A549 (cell line): ENCODE measurements around the gene MCOLN3. TPM values are rescaled to one million over a fixed set of nuclear protein-coding genes. Genes with fewer than 3 reads are reported as not detected.

Source experiments
- ATAC-seq, 2 experiments: fragments of 200-7000 bp in 1 of 2; fragments of >200 bp in 1 of 2; cut with Nextera tagmentation in 1 of 2; cut with Tn5 transposase in 1 of 2; 3 replicates each; pipeline versions ENCODE4 v1.8.0 to v1.9.1; 2018 to 2020; ENCODE audit warnings: mild to moderate bottlenecking in 1 of 2, moderate library complexity in 1 of 2
- CTCF ChIA-PET: fragments of 300-600 bp; sonication (Branson Sonifier 250); formaldehyde crosslinking; extraction: SDS; loops from one replicate; lab custom pipeline; 2021; ENCODE audit warnings: antibody characterized with exemption, inconsistent platforms; lab: Yijun Ruan, JAX
- POLR2A ChIA-PET: fragments of 350-600 bp; formaldehyde crosslinking; extraction: SDS; loops from one replicate; lab custom pipeline; 2021; ENCODE audit warnings: antibody characterized with exemption, inconsistent platforms; lab: Yijun Ruan, JAX
- DNase-seq, 2 experiments: peaks; one replicate each; pipeline versions ENCODE4 v3.0.0 to v3.0.0-alpha.2; 2011 to 2016; ENCODE audit warnings: low read depth in 1 of 2, low spot score in 1 of 2
- FAIRE-seq: peaks from 2 replicates; lab custom pipeline; 2011; peaks lifted over from hg19 to GRCh38; lab: Jason Lieb, UNC
- H3K27ac ChIP-seq, 2 experiments: fragments of >200 bp; sonication (Bioruptor Twin); formaldehyde crosslinking; 3 replicates each; pipeline ENCODE4 v1.5.1; 2016 to 2017
- H3K4me1 ChIP-seq: fragments of >200 bp; sonication (Bioruptor Twin); formaldehyde crosslinking; 3 replicates; pipeline ENCODE4 v1.6.1; 2016
- H3K4me2 ChIP-seq: fragments of >200 bp; sonication (Bioruptor Twin); formaldehyde crosslinking; 3 replicates; pipeline ENCODE4 v1.6.1; 2016
- H3K4me3 ChIP-seq: fragments of >200 bp; sonication (Bioruptor Twin); formaldehyde crosslinking; 3 replicates; pipeline ENCODE4 v1.5.1; 2016
- H3K9me3 ChIP-seq: fragments of >200 bp; sonication (Bioruptor Twin); formaldehyde crosslinking; 3 replicates; pipeline ENCODE4 v1.6.1; 2016
- CHD2 ChIP-seq: fragments of 150-350 bp; IDR thresholded peaks from 2 replicates; pipeline ENCODE4 v1.6.1; 2014; ENCODE audit warnings: low read length; ENCODE audit not compliant: partially characterized antibody
- CHD4 ChIP-seq: fragments of 200-600 bp; sonication (generic); IDR thresholded peaks from 2 replicates; pipeline ENCODE4 v1.6.1; 2016; ENCODE audit warnings: antibody characterized with exemption, mild to moderate bottlenecking, borderline replicate concordance
- JUN ChIP-seq, 2 experiments: fragments of >200 bp; sonication (Bioruptor Twin); formaldehyde crosslinking; IDR thresholded peaks; 2 replicates in 1 of 2; 3 replicates in 1 of 2; pipeline ENCODE4 v1.6.1; 2016 to 2017
- JUNB ChIP-seq: fragments of >200 bp; sonication (Bioruptor Twin); formaldehyde crosslinking; IDR thresholded peaks from 2 replicates; pipeline ENCODE4 v1.6.1; 2016
- KDM5A ChIP-seq: fragments of 200-600 bp; sonication (generic); IDR thresholded peaks from 2 replicates; pipeline ENCODE4 v1.6.1; 2016; ENCODE audit warnings: antibody characterized with exemption, mild to moderate bottlenecking
- MAFK ChIP-seq: fragments of 450-650 bp; IDR thresholded peaks from 2 replicates; pipeline ENCODE4 v1.6.1; 2014; ENCODE audit not compliant: partially characterized antibody
- MAZ ChIP-seq: fragments of 150-350 bp; IDR thresholded peaks from 2 replicates; pipeline ENCODE4 v1.6.1; 2014; ENCODE audit warnings: antibody characterized with exemption, low read depth, low read length, borderline replicate concordance
- NFE2L2 ChIP-seq: fragments of 150-350 bp; conservative IDR thresholded peaks from 2 replicates; pipeline ENCODE4 v1.6.1; 2014; ENCODE audit warnings: low read length
- NPAS2 ChIP-seq: fragments of 250-450 bp; sonication (Bioruptor Pico); IDR thresholded peaks from 2 replicates; pipeline ENCODE4 v1.8.0; 2022; ENCODE audit warnings: mild to moderate bottlenecking, moderate library complexity, borderline replicate concordance
- RNF2 ChIP-seq: fragments of 200-600 bp; sonication (generic); IDR thresholded peaks from 2 replicates; pipeline ENCODE4 v1.6.1; 2016; ENCODE audit warnings: low read depth, mild to moderate bottlenecking, antibody characterized with exemption, moderate library complexity, borderline replicate concordance
- SREBF2 ChIP-seq: fragments of 450-650 bp; IDR thresholded peaks from 2 replicates; pipeline ENCODE4 v1.6.1; 2014; ENCODE audit warnings: mild to moderate bottlenecking, moderate library complexity
- WGBS: methylation state at CpG from one replicate; pipeline ENCODE4 v1.1.6; 2017; ENCODE audit errors: missing lambda C conversion rate; 5-methylcytosine and 5-hydroxymethylcytosine counted together
- polyA minus RNA-seq: library from RNA; depleted of rRNA, polyadenylated mRNA; stranded (reverse); fragments of >200 nt; gene quantifications from 2 replicates; pipeline ENCODE4 v1.2.3, GENCODE V29; 2011; rRNA and poly(A)+ RNA removed
- polyA plus RNA-seq, 4 experiments: library from polyadenylated mRNA; depleted of rRNA in 3 of 4; stranded (reverse); fragments of >200 nt; fragmentation: RNase III in 1 of 4; extraction: RNeasy Plus Mini Kit Qiagen cat#74134 plus additional on column Dnase treatment in 1 of 4; gene quantifications; 2 replicates in 3 of 4; 3 replicates in 1 of 4; pipeline ENCODE4 v1.2.3, GENCODE V29; 2011 to 2017
- TF ChIP-seq, protein P1 (sequence below): IDR thresholded peaks from 2 replicates; pipeline ENCODE4 v1.6.1; 2012; ENCODE audit warnings: low read depth, borderline replicate concordance
- TF ChIP-seq, protein P2 (sequence below): fragments of >200 bp; sonication (Bioruptor Twin); formaldehyde crosslinking; IDR thresholded peaks from 2 replicates; pipeline ENCODE4 v1.6.1; 2016
- TF ChIP-seq, protein P3 (sequence below): fragments of >200 bp; sonication (Bioruptor Twin); formaldehyde crosslinking; IDR thresholded peaks from 3 replicates; pipeline ENCODE4 v1.6.1; 2016
- TF ChIP-seq, protein P4 (sequence below): IDR thresholded peaks from 2 replicates; pipeline ENCODE4 v1.6.1; 2012
- TF ChIP-seq, protein P5 (sequence below): fragments of 200-600 bp; sonication (generic); IDR thresholded peaks from 2 replicates; pipeline ENCODE4 v1.6.1; 2016; ENCODE audit warnings: antibody characterized with exemption, mild to moderate bottlenecking, moderate library complexity

The MCOLN3 gene, protein sequence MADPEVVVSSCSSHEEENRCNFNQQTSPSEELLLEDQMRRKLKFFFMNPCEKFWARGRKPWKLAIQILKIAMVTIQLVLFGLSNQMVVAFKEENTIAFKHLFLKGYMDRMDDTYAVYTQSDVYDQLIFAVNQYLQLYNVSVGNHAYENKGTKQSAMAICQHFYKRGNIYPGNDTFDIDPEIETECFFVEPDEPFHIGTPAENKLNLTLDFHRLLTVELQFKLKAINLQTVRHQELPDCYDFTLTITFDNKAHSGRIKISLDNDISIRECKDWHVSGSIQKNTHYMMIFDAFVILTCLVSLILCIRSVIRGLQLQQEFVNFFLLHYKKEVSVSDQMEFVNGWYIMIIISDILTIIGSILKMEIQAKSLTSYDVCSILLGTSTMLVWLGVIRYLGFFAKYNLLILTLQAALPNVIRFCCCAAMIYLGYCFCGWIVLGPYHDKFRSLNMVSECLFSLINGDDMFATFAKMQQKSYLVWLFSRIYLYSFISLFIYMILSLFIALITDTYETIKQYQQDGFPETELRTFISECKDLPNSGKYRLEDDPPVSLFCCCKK
- polyA plus RNA-seq (2011; rRNA removed) (5.8 and 6.7 TPM in 2 replicates), polyA plus RNA-seq (2017; fragmentation: RNase III; extraction: RNeasy Plus Mini Kit Qiagen cat#74134 plus additional on column Dnase treatment) (3.0 to 4.2 TPM (median 3.6 TPM) in 3 replicates), polyA minus RNA-seq (0.73 and 0.91 TPM in 2 replicates)
- 0.79 and 0.85 TPM in 2 replicates for polyA plus RNA-seq (2012; cell fraction: cytosol; rRNA removed)
- 2.9 and 5.1 TPM in 2 replicates for polyA plus RNA-seq (2012; cell fraction: nucleus; rRNA removed)

DNA sequence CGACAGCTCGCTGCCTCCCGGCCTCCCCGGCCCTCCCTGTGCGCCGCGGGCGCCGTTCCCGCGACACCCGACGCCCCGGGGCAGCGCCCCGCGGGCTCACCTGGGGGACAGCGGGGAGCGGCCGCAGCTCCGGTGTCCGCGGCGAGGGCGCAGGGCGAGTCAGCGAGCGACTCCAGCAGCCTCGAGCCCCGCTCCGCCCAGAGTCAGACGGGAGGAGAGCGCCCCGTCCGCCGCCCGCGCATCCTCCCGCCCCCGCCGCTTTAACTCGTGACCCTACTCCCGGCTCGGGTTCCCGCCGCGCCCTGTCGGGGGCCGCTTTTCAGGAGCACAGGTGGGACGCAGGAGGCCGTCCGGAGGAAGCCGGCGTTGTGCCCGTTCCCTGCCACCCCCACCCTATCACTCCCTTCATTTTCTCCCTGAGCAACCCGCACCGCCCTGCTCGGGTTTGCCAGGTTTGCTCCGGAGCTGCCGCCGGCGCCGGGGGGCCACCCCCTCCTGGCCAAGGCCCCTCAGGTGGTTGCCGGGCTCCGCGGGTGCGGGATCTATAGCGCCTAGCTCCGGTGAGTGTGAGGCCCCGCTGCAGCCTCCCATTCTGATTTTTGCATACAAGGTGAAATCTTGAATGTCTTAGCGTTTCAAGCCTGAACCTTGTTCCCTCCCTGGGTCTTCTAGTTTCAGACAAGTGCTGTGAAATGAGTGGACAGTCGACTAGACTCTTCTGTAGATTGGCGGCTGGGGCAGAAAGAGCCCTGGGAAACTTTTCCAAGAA is at the start of gene MCOLN3:
Gene MCOLN3, minus strand, starts transcription at position 205 of the 769 bp plus-strand sequence. CDS start 3,140 bp downstream, outside the sequence.
- 4% methylated on average over 3 of the region's 73 CpGs for WGBS
- DNase-seq (peak; percentile 17 to 26), ATAC-seq (peak; percentile 91 to 93), FAIRE-seq (no peak)
- Histone ChIP-seq H3K4me3 (peak within 1 kb of the TSS; percentile 61), H3K27ac (peak within 1 kb of the TSS; percentile 67 to 93), H3K4me2 (peak within 1 kb of the TSS; percentile 53), H3K4me1 (no peaks in the 10 kb centered on the region), H3K9me3 (no peaks in the 10 kb centered on the region)
- no peak for TF ChIP-seq JUNB
- peak in 1 of 2 experiments; percentile 30; a peak in 1 of 5 replicates for TF ChIP-seq JUN (IDR thresholded peaks at IDR 0.05)
- CTCF ChIA-PET = interaction anchor here (0.7 to 1.6 kb wide), 3 partner anchors 9 to 104 kb away, joined by 3 to 5 read pairs (median 3); no protein-coding TSS in a partner anchor
- POLR2A ChIA-PET = interaction anchor here (0.7 to 1.3 kb wide), 3 partner anchors 10 to 153 kb away, joined by 3 to 6 read pairs (median 4); no protein-coding TSS in a partner anchor

DNA sequence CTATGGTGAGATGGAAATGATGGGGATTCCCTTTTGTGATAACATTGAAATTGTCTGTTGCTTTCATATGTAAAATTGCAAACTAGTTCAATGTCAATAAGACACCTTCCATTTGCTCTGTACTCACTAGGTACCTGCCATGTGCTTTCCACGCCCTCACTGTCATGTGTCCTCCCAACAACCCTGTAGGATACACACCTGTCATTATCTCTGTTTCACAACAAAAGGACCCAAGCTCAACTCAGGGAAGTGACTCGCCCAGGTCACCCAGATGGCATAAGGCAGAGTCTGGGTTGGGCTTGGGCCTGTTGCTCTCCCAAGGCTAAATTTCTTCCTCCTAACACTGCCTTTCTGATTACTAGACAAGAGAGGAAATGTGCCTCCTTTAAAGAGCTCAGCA is 45.3 kb upstream of the MCOLN3 start:
- ATAC-seq = no peak
- WGBS = 25% methylated on average over 2 of the region's 2 CpGs

More for the DNA sequence above, 45.3 kb upstream of the MCOLN3 start:
- TF ChIP-seq NFE2L2 = no peak
- TF ChIP-seq NPAS2 (CRISPR knock-in tag) = no peak
- no peak for TF ChIP-seq KDM5A
- TF ChIP-seq RNF2 = no peak
- TF ChIP-seq, protein P1, sequence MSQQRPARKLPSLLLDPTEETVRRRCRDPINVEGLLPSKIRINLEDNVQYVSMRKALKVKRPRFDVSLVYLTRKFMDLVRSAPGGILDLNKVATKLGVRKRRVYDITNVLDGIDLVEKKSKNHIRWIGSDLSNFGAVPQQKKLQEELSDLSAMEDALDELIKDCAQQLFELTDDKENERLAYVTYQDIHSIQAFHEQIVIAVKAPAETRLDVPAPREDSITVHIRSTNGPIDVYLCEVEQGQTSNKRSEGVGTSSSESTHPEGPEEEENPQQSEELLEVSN = no peak
- TF ChIP-seq MAZ = no peak
- no peak for TF ChIP-seq SREBF2
- TF ChIP-seq, protein P2, sequence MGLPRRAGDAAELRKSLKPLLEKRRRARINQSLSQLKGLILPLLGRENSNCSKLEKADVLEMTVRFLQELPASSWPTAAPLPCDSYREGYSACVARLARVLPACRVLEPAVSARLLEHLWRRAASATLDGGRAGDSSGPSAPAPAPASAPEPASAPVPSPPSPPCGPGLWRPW = no peak
- TF ChIP-seq, protein P3, sequence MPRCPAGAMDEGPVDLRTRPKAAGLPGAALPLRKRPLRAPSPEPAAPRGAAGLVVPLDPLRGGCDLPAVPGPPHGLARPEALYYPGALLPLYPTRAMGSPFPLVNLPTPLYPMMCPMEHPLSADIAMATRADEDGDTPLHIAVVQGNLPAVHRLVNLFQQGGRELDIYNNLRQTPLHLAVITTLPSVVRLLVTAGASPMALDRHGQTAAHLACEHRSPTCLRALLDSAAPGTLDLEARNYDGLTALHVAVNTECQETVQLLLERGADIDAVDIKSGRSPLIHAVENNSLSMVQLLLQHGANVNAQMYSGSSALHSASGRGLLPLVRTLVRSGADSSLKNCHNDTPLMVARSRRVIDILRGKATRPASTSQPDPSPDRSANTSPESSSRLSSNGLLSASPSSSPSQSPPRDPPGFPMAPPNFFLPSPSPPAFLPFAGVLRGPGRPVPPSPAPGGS = no peak
- TF ChIP-seq, protein P4, sequence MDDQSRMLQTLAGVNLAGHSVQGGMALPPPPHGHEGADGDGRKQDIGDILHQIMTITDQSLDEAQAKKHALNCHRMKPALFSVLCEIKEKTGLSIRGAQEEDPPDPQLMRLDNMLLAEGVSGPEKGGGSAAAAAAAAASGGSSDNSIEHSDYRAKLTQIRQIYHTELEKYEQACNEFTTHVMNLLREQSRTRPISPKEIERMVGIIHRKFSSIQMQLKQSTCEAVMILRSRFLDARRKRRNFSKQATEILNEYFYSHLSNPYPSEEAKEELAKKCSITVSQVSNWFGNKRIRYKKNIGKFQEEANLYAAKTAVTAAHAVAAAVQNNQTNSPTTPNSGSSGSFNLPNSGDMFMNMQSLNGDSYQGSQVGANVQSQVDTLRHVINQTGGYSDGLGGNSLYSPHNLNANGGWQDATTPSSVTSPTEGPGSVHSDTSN = no peak
- TF ChIP-seq, protein P5, sequence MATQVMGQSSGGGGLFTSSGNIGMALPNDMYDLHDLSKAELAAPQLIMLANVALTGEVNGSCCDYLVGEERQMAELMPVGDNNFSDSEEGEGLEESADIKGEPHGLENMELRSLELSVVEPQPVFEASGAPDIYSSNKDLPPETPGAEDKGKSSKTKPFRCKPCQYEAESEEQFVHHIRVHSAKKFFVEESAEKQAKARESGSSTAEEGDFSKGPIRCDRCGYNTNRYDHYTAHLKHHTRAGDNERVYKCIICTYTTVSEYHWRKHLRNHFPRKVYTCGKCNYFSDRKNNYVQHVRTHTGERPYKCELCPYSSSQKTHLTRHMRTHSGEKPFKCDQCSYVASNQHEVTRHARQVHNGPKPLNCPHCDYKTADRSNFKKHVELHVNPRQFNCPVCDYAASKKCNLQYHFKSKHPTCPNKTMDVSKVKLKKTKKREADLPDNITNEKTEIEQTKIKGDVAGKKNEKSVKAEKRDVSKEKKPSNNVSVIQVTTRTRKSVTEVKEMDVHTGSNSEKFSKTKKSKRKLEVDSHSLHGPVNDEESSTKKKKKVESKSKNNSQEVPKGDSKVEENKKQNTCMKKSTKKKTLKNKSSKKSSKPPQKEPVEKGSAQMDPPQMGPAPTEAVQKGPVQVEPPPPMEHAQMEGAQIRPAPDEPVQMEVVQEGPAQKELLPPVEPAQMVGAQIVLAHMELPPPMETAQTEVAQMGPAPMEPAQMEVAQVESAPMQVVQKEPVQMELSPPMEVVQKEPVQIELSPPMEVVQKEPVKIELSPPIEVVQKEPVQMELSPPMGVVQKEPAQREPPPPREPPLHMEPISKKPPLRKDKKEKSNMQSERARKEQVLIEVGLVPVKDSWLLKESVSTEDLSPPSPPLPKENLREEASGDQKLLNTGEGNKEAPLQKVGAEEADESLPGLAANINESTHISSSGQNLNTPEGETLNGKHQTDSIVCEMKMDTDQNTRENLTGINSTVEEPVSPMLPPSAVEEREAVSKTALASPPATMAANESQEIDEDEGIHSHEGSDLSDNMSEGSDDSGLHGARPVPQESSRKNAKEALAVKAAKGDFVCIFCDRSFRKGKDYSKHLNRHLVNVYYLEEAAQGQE = no peak
- no peak for TF ChIP-seq CHD2
- TF ChIP-seq CHD4 = no peak
- TF ChIP-seq MAFK = no peak
- Histone ChIP-seq H3K4me1 (no peaks in the 10 kb centered on the region), H3K4me2 (no peak overlapping the region), H3K9me3 (no peaks in the 10 kb centered on the region), H3K27ac (no peak overlapping the region), H3K4me3 (no peak overlapping the region)
- ChIA-PET POLR2A (no interaction called here), CTCF (interaction anchor here (1.2 to 1.5 kb wide), 2 partner anchors 15 to 149 kb away, joined by 3 to 5 read pairs; no protein-coding TSS in a partner anchor)
- no peak for DNase-seq
- no peak for FAIRE-seq
